Caco-2 (cell line): ENCODE results near the gene TBX2. TPM values are rescaled to one million over a fixed set of nuclear protein-coding genes. Genes with fewer than 3 reads are reported as not detected.

Source experiments
- BruUV-seq: library from RNA; stranded (reverse); fragments of 400-500 nt; replicated peaks from 2 replicates; lab custom pipeline; 2021; lab: Mats Ljungman, UMichigan
- CTCF ChIA-PET: fragments of 300-600 bp; sonication (Branson Sonifier 250); formaldehyde crosslinking; loops from one replicate; lab custom pipeline; 2022; ENCODE audit warnings: antibody characterized with exemption; lab: Charles Lee
- POLR2A ChIA-PET: fragments of 300-600 bp; sonication (Branson Sonifier 250); formaldehyde crosslinking; loops from one replicate; lab custom pipeline; 2022; ENCODE audit warnings: antibody characterized with exemption; lab: Charles Lee
- DNase-seq, 2 experiments: peaks; one replicate each; pipeline versions ENCODE4 v3.0.0 to v3.0.0-alpha.2; 2020 to 2022
- H3K27me3 ChIP-seq: replicated peaks from 2 replicates; pipeline ENCODE4 v1.6.0; 2011; ENCODE audit warnings: low read length; ENCODE audit not compliant: control insufficient read depth, insufficient read depth
- H3K36me3 ChIP-seq: 2 replicates; pipeline ENCODE4 v1.5.1; 2011; ENCODE audit warnings: low read length; ENCODE audit not compliant: control insufficient read depth, insufficient read depth
- H3K4me1 ChIP-seq: fragments of 250-450 bp; sonication (Bioruptor Pico); 2 replicates; pipeline ENCODE4 v1.5.1; 2020; ENCODE audit warnings: mild to moderate bottlenecking
- H3K4me3 ChIP-seq: 2 replicates; pipeline ENCODE4 v1.5.1; 2011; ENCODE audit warnings: low read depth, mild to moderate bottlenecking, control low read depth, low read length
- H3K9me3 ChIP-seq: fragments of 250-450 bp; sonication (Bioruptor Pico); 2 replicates; pipeline ENCODE4 v1.5.1; 2020; ENCODE audit warnings: mild to moderate bottlenecking, moderate library complexity
- H3K27ac Mint-ChIP-seq: one replicate; pipeline ENCODE4 v1.8.0; 2022; ENCODE audit warnings: mixed read lengths; ENCODE audit not compliant: unreplicated experiment
- H3K27me3 Mint-ChIP-seq: one replicate; pipeline ENCODE4 v1.8.0; 2022; ENCODE audit warnings: mixed read lengths; ENCODE audit not compliant: insufficient read depth, unreplicated experiment
- H3K36me3 Mint-ChIP-seq: one replicate; pipeline ENCODE4 v1.8.0; 2022; ENCODE audit warnings: mild to moderate bottlenecking, mixed read lengths; ENCODE audit not compliant: insufficient read depth, unreplicated experiment
- H3K4me1 Mint-ChIP-seq: one replicate; pipeline ENCODE4 v1.8.0; 2022; ENCODE audit warnings: low read depth, mixed read lengths; ENCODE audit not compliant: unreplicated experiment
- H3K4me3 Mint-ChIP-seq: one replicate; pipeline ENCODE4 v1.8.0; 2022; ENCODE audit warnings: mild to moderate bottlenecking, moderate library complexity, mixed read lengths; ENCODE audit not compliant: unreplicated experiment
- H3K9me3 Mint-ChIP-seq: one replicate; pipeline ENCODE4 v1.8.0; 2022; ENCODE audit warnings: mixed read lengths; ENCODE audit not compliant: unreplicated experiment
- intact Hi-C: fragments of 100-400 bp; cut with micrococcal nuclease; formaldehyde crosslinking; loops from one replicate; pipeline ENCODE4 v1.10.0; 2022; ENCODE audit not compliant: unreplicated experiment
- total RNA-seq: library from RNA; stranded (reverse); gene quantifications from 2 replicates; pipeline ENCODE4 v1.2.3, GENCODE V29; 2022
- TF ChIP-seq, protein P1 (sequence below), 2 experiments: fragments of 200-600 bp in 1 of 2; IDR thresholded peaks; 1 replicate in 1 of 2; 2 replicates in 1 of 2; pipeline versions ENCODE4 v1.5.1 to v1.8.0; 2011 to 2022; ENCODE audit warnings: antibody characterized with exemption in 1 of 2, control low read depth in 1 of 2, inconsistent platforms in 1 of 2, low read depth in 1 of 2, low read length in 1 of 2, mild to moderate bottlenecking in 1 of 2, moderate library complexity in 1 of 2; ENCODE audit not compliant: insufficient read depth in 1 of 2, severe bottlenecking in 1 of 2, unreplicated experiment in 1 of 2

The TBX2 gene
- total RNA-seq, 1 experiment from 2014 or later, result 8.9 TPM

DNA sequence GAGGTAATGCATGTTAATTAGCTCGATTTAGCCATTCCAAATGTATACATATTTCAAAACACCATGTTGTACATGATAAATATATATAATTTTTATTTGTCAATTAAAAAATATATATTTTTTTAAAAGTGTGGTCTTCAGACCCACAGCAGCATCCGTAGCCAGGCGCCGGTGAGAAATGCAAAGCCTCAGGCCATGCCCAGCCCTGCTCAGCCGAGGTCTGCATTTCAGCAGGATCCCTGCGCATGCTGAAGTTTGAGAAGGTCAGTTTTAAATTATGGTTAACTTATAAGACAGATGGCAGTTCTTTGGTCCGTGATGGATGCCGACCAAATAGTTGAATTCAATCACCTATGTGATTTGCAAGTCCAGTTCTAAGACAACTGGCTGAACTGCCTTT is 28.0 kb upstream of the TBX2 start:
- no peak overlapping the region for H3K4me3 Mint-ChIP-seq
- Histone ChIP-seq H3K27me3 (no peaks in the 10 kb centered on the region), H3K9me3 (no peaks in the 10 kb centered on the region), H3K4me1 (no peaks in the 10 kb centered on the region), H3K36me3 (no peaks in the 10 kb centered on the region), H3K4me3 (no peak overlapping the region)
- DNase-seq, result no peak
- H3K36me3 Mint-ChIP-seq, result peaks cover 6% of the 10 kb centered on the region
- intact Hi-C loops, result no loop called here
- H3K4me1 Mint-ChIP-seq, result no peaks in the 10 kb centered on the region
- no TSS peak for BruUV-seq
- ChIA-PET CTCF (no interaction called here), POLR2A (no interaction called here)
- H3K9me3 Mint-ChIP-seq, result no peaks in the 10 kb centered on the region
- TF ChIP-seq, protein P1, sequence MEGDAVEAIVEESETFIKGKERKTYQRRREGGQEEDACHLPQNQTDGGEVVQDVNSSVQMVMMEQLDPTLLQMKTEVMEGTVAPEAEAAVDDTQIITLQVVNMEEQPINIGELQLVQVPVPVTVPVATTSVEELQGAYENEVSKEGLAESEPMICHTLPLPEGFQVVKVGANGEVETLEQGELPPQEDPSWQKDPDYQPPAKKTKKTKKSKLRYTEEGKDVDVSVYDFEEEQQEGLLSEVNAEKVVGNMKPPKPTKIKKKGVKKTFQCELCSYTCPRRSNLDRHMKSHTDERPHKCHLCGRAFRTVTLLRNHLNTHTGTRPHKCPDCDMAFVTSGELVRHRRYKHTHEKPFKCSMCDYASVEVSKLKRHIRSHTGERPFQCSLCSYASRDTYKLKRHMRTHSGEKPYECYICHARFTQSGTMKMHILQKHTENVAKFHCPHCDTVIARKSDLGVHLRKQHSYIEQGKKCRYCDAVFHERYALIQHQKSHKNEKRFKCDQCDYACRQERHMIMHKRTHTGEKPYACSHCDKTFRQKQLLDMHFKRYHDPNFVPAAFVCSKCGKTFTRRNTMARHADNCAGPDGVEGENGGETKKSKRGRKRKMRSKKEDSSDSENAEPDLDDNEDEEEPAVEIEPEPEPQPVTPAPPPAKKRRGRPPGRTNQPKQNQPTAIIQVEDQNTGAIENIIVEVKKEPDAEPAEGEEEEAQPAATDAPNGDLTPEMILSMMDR (IDR thresholded peaks at IDR 0.05; ENCODE audit: insufficient read depth in 1 of 2, low read depth in 1 of 2, low read length in 1 of 2, severe bottlenecking in 1 of 2, unreplicated experiment in 1 of 2), result no peak
- H3K27ac Mint-ChIP-seq, result no peak overlapping the region
- H3K27me3 Mint-ChIP-seq, result no peaks in the 10 kb centered on the region

DNA sequence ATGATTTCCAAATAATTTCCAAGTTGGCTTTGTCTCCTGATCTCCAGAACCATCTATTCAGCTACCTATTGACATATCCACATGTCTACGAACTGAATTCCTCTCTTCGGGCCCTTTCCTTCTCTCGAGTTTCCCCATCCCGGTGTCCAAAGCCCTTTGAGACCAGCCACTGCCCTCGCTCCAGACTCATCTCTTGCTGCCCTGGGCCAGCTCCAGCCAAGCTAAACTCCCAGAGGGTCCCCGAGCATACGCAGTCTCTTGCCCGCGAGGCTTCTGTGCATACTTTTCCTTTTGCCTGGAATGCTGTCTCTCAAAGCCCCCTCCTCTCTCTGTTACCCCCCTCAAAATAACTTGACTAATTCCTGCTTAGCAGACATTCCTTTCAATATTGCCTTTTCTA is 27.2 kb upstream of the TBX2 start:
- no peak for DNase-seq
- H3K9me3 ChIP-seq, result no peaks in the 10 kb centered on the region
- Mint-ChIP-seq H3K36me3 (peaks cover 6% of the 10 kb centered on the region), H3K4me1 (no peaks in the 10 kb centered on the region), H3K27me3 (no peaks in the 10 kb centered on the region), H3K4me3 (no peak overlapping the region), H3K9me3 (no peaks in the 10 kb centered on the region), H3K27ac (no peak overlapping the region)
- no TSS peak for BruUV-seq
- ChIA-PET CTCF (no interaction called here), POLR2A (no interaction called here)
- H3K4me1 ChIP-seq, result no peaks in the 10 kb centered on the region
- TF ChIP-seq, protein P1 (IDR thresholded peaks at IDR 0.05; ENCODE audit: insufficient read depth in 1 of 2, low read depth in 1 of 2, low read length in 1 of 2, severe bottlenecking in 1 of 2, unreplicated experiment in 1 of 2), result no peak
- intact Hi-C loops, result no loop called here
- H3K36me3 ChIP-seq, result no peaks in the 10 kb centered on the region
- H3K4me3 ChIP-seq, result no peak overlapping the region
- H3K27me3 ChIP-seq, result no peaks in the 10 kb centered on the region

DNA sequence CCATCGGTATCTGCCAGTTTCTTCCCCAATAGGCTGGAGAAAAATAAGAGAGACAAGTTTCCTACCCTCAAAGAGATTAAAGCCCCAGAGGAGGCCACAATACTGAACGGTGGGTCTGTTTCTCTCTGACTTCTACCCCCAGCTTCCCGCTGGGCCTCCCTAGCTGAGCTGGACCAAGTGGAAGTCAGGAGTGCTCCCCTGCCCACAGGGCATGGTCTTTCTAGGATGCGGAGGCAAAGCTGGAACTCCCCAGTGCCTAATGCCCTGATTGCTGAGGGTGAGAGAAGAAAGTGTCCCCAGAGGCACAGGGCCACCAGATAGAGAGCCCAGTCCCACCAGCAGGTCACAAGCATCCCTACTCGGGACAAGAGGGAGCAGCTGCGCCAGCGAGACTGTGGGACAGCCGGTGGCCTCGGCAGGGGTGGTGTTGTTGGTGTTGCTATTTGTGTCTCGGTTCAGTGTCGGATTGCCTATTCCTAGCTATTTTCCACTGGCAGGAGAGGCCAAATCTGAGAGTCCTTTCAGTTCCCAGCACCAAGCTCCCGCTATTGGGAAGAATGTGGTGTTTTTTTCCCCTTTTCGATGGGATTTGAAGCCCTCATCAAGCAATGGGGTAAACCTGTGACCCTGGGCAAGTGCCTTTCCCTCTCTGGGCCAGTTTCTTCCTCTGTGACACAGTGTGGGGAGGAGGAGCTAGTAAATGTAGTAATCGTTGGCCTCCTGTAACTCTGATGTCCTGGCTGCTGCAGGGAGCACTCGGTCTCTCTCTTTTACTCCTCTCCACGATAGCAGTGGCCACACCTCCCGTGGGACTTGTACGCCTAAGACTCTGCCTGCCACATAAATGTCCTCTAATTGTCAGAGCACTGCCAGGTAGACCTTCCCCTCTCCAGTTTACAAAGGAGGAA is 22.5 kb upstream of the TBX2 start:
- no peak overlapping the region for H3K27ac Mint-ChIP-seq
- Histone ChIP-seq H3K4me1 (no peaks in the 10 kb centered on the region), H3K9me3 (no peaks in the 10 kb centered on the region), H3K27me3 (no peaks in the 10 kb centered on the region), H3K4me3 (no peak overlapping the region), H3K36me3 (no peaks in the 10 kb centered on the region)
- ChIA-PET POLR2A (no interaction called here), CTCF (no interaction called here)
- no peaks in the 10 kb centered on the region for H3K9me3 Mint-ChIP-seq
- no TSS peak for BruUV-seq
- H3K36me3 Mint-ChIP-seq, result no peaks in the 10 kb centered on the region
- H3K4me3 Mint-ChIP-seq, result no peak overlapping the region
- intact Hi-C loops, result no loop called here
- no peaks in the 10 kb centered on the region for H3K4me1 Mint-ChIP-seq
- DNase-seq, result no peak
- H3K27me3 Mint-ChIP-seq, result no peaks in the 10 kb centered on the region
- TF ChIP-seq, protein P1 (IDR thresholded peaks at IDR 0.05; ENCODE audit: insufficient read depth in 1 of 2, low read depth in 1 of 2, low read length in 1 of 2, severe bottlenecking in 1 of 2, unreplicated experiment in 1 of 2), result no peak
